Vagina (tissue), 2 donors: Measurements from ENCODE around the gene GNB2.

ENCODE experiments used
- POLR2A ChIP-seq, 2 donors: fragments of 450-650 bp; IDR thresholded peaks; one replicate each; pipeline ENCODE4 v1.6.1; 2017; ENCODE audit warnings: antibody characterized with exemption in 2 of 2, mild to moderate bottlenecking in 2 of 2, moderate library complexity in 2 of 2
- POLR2AphosphoS5 ChIP-seq, 2 donors: sonication (generic); formaldehyde crosslinking; IDR thresholded peaks; one replicate each; pipeline ENCODE4 v1.9.0; 2017; ENCODE audit warnings: antibody characterized with exemption in 2 of 2, mild to moderate bottlenecking in 2 of 2, low read depth in 1 of 2; ENCODE audit not compliant: insufficient read depth in 1 of 2
- TF ChIP-seq, protein P1 (sequence below), 3 experiments: fragments of 450-650 bp in 2 of 3; fragments of 200-600 bp in 1 of 3; sonication (generic) in 1 of 3; IDR thresholded peaks; one replicate each; pipeline ENCODE4 v1.5.1; 2017 to 2019; ENCODE audit warnings: antibody characterized with exemption in 3 of 3, mild to moderate bottlenecking in 2 of 3, moderate library complexity in 2 of 3

DNA sequence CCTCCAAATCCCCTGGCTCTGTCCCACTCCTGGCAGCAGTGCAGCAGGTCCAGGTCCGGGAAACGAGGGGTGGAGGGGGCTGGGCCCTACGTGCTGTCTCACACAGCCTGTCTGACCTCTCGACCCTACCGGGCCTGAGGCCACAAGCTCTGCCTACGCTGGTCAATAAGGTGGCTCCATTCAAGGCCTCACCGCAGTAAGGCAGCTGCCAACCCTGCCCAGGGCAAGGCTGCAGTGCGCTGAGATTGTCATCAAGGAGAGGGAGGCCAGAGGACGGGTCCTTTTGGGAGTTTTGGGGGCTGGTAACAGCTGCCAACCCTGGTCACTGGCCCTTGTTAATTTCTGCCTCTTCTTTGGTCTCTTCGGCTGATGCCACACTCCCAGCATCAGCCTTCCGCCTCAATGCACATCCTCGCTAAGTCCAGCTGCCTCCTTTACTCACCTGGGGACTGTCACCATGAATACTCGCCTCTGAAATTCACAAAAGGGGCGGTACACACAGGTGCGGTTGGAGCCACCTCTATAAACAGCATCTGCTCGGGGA, 50.3 kb downstream of the GNB2 start:
- TF ChIP-seq POLR2A (IDR thresholded peaks at IDR 0.05) (no peak), POLR2AphosphoS5 (IDR thresholded peaks at IDR 0.05; ENCODE audit: insufficient read depth in 1 of 2, low read depth in 1 of 2) (no peak)
- TF ChIP-seq, protein P1, sequence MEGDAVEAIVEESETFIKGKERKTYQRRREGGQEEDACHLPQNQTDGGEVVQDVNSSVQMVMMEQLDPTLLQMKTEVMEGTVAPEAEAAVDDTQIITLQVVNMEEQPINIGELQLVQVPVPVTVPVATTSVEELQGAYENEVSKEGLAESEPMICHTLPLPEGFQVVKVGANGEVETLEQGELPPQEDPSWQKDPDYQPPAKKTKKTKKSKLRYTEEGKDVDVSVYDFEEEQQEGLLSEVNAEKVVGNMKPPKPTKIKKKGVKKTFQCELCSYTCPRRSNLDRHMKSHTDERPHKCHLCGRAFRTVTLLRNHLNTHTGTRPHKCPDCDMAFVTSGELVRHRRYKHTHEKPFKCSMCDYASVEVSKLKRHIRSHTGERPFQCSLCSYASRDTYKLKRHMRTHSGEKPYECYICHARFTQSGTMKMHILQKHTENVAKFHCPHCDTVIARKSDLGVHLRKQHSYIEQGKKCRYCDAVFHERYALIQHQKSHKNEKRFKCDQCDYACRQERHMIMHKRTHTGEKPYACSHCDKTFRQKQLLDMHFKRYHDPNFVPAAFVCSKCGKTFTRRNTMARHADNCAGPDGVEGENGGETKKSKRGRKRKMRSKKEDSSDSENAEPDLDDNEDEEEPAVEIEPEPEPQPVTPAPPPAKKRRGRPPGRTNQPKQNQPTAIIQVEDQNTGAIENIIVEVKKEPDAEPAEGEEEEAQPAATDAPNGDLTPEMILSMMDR (IDR thresholded peaks at IDR 0.05), result no peak
